PC-9 (cell line): ENCODE measurements around the gene ZNF668.

Experiments
- EZH2 ChIP-seq: fragments of 200-600 bp; sonication (generic); IDR thresholded peaks from 2 replicates; pipeline ENCODE4 v1.8.0; 2017; ENCODE audit warnings: antibody characterized with exemption, low read depth
- TF ChIP-seq, protein P1 (sequence below): fragments of 200-600 bp; sonication (generic); conservative IDR thresholded peaks from 2 replicates; pipeline ENCODE4 v1.6.1; 2017; ENCODE audit warnings: mixed run types, antibody characterized with exemption, mild to moderate bottlenecking, moderate library complexity

DNA sequence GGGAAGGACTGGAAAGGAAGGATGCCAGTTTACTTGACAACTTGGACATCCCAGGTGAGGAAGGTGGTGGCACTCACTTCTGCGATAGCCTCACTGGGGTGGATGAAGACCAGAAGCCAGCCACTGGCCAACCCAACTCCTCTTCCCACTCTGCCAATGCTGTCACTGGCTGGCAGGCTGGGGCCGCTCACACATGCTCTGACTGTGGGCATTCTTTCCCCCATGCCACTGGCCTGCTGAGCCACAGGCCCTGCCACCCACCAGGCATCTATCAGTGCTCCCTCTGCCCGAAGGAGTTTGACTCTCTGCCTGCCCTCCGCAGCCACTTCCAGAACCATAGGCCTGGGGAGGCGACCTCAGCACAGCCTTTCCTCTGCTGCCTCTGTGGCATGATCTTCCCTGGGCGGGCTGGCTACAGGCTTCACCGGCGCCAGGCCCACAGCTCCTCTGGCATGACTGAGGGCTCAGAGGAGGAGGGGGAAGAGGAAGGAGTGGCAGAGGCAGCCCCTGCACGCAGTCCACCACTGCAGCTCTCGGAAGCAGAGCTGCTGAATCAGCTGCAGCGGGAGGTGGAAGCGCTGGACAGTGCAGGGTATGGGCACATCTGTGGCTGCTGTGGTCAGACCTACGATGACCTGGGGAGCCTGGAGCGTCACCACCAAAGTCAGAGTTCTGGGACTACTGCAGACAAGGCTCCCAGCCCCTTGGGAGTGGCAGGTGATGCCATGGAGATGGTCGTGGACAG is 4.7 kb upstream of the ZNF668 start:
- TF ChIP-seq, protein P1, sequence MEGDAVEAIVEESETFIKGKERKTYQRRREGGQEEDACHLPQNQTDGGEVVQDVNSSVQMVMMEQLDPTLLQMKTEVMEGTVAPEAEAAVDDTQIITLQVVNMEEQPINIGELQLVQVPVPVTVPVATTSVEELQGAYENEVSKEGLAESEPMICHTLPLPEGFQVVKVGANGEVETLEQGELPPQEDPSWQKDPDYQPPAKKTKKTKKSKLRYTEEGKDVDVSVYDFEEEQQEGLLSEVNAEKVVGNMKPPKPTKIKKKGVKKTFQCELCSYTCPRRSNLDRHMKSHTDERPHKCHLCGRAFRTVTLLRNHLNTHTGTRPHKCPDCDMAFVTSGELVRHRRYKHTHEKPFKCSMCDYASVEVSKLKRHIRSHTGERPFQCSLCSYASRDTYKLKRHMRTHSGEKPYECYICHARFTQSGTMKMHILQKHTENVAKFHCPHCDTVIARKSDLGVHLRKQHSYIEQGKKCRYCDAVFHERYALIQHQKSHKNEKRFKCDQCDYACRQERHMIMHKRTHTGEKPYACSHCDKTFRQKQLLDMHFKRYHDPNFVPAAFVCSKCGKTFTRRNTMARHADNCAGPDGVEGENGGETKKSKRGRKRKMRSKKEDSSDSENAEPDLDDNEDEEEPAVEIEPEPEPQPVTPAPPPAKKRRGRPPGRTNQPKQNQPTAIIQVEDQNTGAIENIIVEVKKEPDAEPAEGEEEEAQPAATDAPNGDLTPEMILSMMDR, result no peak
- no peak for TF ChIP-seq EZH2
